GM12878 (cell line): ENCODE measurements around the gene CORO2B. TPM values are rescaled to one million over a fixed set of nuclear protein-coding genes. Genes with fewer than 3 reads are reported as not detected.

ENCODE experiments used
- ATAC-seq: fragments of 200-7000 bp; cut with Tn5 transposase; 3 replicates; pipeline ENCODE4 v1.9.1; 2020; ENCODE audit warnings: mild to moderate bottlenecking, moderate library complexity
- BruUV-seq: library from RNA; stranded (reverse); fragments of 400-500 nt; replicated peaks from 2 replicates; lab custom pipeline; 2021; lab: Mats Ljungman, UMichigan
- CTCF ChIA-PET: fragments of 300-600 bp; sonication (Branson Sonifier 250); formaldehyde crosslinking; extraction: SDS; loops from one replicate; lab custom pipeline; 2021; ENCODE audit warnings: inconsistent platforms; lab: Yijun Ruan, JAX
- POLR2A ChIA-PET: fragments of 350-600 bp; formaldehyde crosslinking; extraction: SDS; loops from one replicate; lab custom pipeline; 2021; ENCODE audit warnings: inconsistent platforms; lab: Charles Lee
- RAD21 ChIA-PET: fragments of 300-600 bp; sonication (Branson Sonifier 250); formaldehyde crosslinking; loops from one replicate; lab custom pipeline; 2023; ENCODE audit warnings: antibody characterized with exemption; ENCODE audit not compliant: unreplicated experiment; lab: Charles Lee
- SMC1A ChIA-PET: fragments of 300-600 bp; sonication (Branson Sonifier 250); formaldehyde crosslinking; loops from one replicate; lab custom pipeline; 2023; ENCODE audit not compliant: unreplicated experiment, uncharacterized antibody; lab: Charles Lee
- DNase-seq: peaks from one replicate; pipeline ENCODE4 v3.0.0-alpha.2; 2011; ENCODE audit warnings: low read depth, low spot score
- FAIRE-seq: peaks from 3 replicates; lab custom pipeline; 2011; peaks lifted over from hg19 to GRCh38; lab: Jason Lieb, UNC
- H2AFZ ChIP-seq: 2 replicates; pipeline ENCODE4 v1.6.0; 2011; ENCODE audit warnings: low read depth, low read length, control low read depth; ENCODE audit not compliant: control insufficient read depth
- H3K27ac ChIP-seq: 2 replicates; pipeline ENCODE4 v1.5.1; 2011; ENCODE audit warnings: control low read depth; ENCODE audit not compliant: control insufficient read depth, insufficient read depth
- H3K27me3 ChIP-seq, 2 experiments: replicated peaks in 1 of 2; 2 replicates each; pipeline versions ENCODE4 v1.6.0 to v1.6.1; 2011; ENCODE audit warnings: low read length in 1 of 2; ENCODE audit not compliant: control insufficient read depth in 2 of 2, insufficient read depth in 2 of 2
- H3K36me3 ChIP-seq, 2 experiments: 2 replicates each; pipeline ENCODE4 v1.5.1; 2011; ENCODE audit warnings: low read length in 1 of 2; ENCODE audit not compliant: control insufficient read depth in 2 of 2, insufficient read depth in 2 of 2
- H3K4me1 ChIP-seq: 2 replicates; pipeline ENCODE4 v1.6.1; 2011; ENCODE audit warnings: mild to moderate bottlenecking, low read length, moderate library complexity, mixed read lengths; ENCODE audit not compliant: control insufficient read depth, insufficient read depth
- H3K4me2 ChIP-seq: 2 replicates; pipeline ENCODE4 v1.6.0; 2011; ENCODE audit warnings: control low read depth; ENCODE audit not compliant: control insufficient read depth, insufficient read depth
- H3K4me3 ChIP-seq: fragments of 200-600 bp; sonication (generic); 2 replicates; pipeline ENCODE4 v1.5.1; 2016
- H3K79me2 ChIP-seq: 2 replicates; pipeline ENCODE4 v1.6.0; 2011; ENCODE audit warnings: low read length; ENCODE audit not compliant: control insufficient read depth, insufficient read depth
- H3K9ac ChIP-seq: 2 replicates; pipeline ENCODE4 v1.8.0; 2011; ENCODE audit warnings: low read length, control low read depth, mixed read lengths; ENCODE audit not compliant: control insufficient read depth, insufficient read depth
- H3K9me3 ChIP-seq: replicated peaks from 3 replicates; pipeline ENCODE4 v1.5.1; 2011; ENCODE audit warnings: mild to moderate bottlenecking, low read length; ENCODE audit not compliant: control insufficient read depth, insufficient read depth
- H4K20me1 ChIP-seq: 2 replicates; pipeline ENCODE4 v1.6.0; 2011; ENCODE audit not compliant: control insufficient read depth, insufficient read depth
- NKRF ChIP-seq: fragments of 450-650 bp; conservative IDR thresholded peaks from 2 replicates; pipeline ENCODE4 v1.6.1; 2017; ENCODE audit warnings: mild to moderate bottlenecking, moderate library complexity
- ZNF207 ChIP-seq: fragments of 450-650 bp; IDR thresholded peaks from 2 replicates; pipeline ENCODE4 v1.6.1; 2014; ENCODE audit warnings: antibody characterized with exemption, mild to moderate bottlenecking, borderline replicate concordance
- whole genome bisulfite sequencing: methylation state at CpG from one replicate; pipeline ENCODE4 v1.1.6; 2016; ENCODE audit warnings: low lambda C conversion rate; ENCODE audit not compliant: insufficient replicate concordance, insufficient coverage; ENCODE audit errors: missing lambda C conversion rate; 5-methylcytosine and 5-hydroxymethylcytosine counted together
- in situ Hi-C: fragments of 300-500 bp; cut with MboI; formaldehyde crosslinking; loops from 9 replicates; pipeline ENCODE4 v1.14.3; 2018; ENCODE audit warnings: mixed read lengths
- intact Hi-C: fragments of 100-400 bp; cut with micrococcal nuclease; formaldehyde crosslinking; loops from one replicate; pipeline ENCODE4 v1.14.2; 2022; ENCODE audit not compliant: unreplicated experiment
- polyA plus RNA-seq, 11 experiments: library from polyadenylated mRNA; depleted of rRNA in 4 of 11; unstranded in 6 of 11; stranded (reverse) in 5 of 11; fragments of >200 nt; fragmentation: Nextera tagmentation in 4 of 11; fragmentation: Illumina TruSeq in 1 of 11; extraction: Ambion mirVana in 4 of 11; extraction: Trizol in 1 of 11; gene quantifications; 1 replicate in 1 of 11; 2 replicates in 10 of 11; pipeline versions ENCODE4 v1.2.1 to v1.2.3, GENCODE V29; 2011 to 2016; ENCODE audit warnings: inconsistent platforms in 2 of 11, missing spikeins in 2 of 11, low read depth in 1 of 11
- total RNA-seq, 4 experiments: library from RNA; depleted of rRNA in 3 of 4; stranded (reverse); fragments of >200 nt in 3 of 4; fragmentation: Illumina TruSeq in 1 of 4; extraction: Trizol in 1 of 4; gene quantifications; 2 replicates each; pipeline versions ENCODE4 v1.2.1 to v1.2.3, GENCODE V29; 2013 to 2021
- TF ChIP-seq, protein P1 (sequence below): fragments of 450-650 bp; IDR thresholded peaks from 2 replicates; pipeline ENCODE4 v1.6.1; 2017; ENCODE audit warnings: mild to moderate bottlenecking, moderate library complexity
- TF ChIP-seq, protein P2 (sequence below): fragments of 450-650 bp; IDR thresholded peaks from 2 replicates; pipeline ENCODE4 v1.6.1; 2014; ENCODE audit warnings: mild to moderate bottlenecking

The CORO2B gene
- total and polyA plus RNA-seq, 10 of the 15 experiments (the other 5 are each of a cell fraction or from before 2014, with no cell fraction given) = 0.05 to 0.73 (median 0.13) TPM; not detected in 4

DNA sequence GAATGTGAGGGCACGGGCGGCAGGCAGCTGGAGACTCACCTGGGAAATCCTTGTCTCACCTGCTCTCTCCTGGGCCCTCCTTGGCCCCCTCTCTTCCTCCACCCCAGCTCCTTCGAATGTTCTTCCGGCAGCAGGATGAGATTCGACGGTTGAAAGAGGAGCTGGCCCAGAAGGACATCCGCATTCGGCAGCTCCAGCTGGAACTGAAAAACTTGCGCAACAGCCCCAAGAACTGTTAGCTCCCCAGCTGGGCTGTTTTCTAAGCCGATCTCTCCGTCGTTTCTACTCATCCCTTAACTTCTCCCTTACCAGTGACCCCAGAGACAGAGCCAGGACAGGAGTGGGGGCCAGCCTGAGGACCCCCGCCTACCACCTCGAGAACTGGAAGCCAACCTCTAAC is 146.9 kb downstream of the CORO2B start:
- ChIA-PET CTCF (no interaction called here), SMC1A (interaction anchor here (1.4 kb wide), 1 partner anchor 150 kb away, joined by 5 read pairs; no protein-coding TSS in a partner anchor), POLR2A (no interaction called here), RAD21 (interaction anchor here (1.4 kb wide), 1 partner anchor 150 kb away, joined by 4 read pairs; no protein-coding TSS in a partner anchor)
- no peak for FAIRE-seq
- intact Hi-C loops (no loop called here), in situ Hi-C loops (no loop called here)
- Histone ChIP-seq H3K79me2 (no peaks in the 10 kb centered on the region), H3K4me1 (no peaks in the 10 kb centered on the region), H3K27me3 (no peaks in the 10 kb centered on the region; a peak in 3 of 4 replicates), H4K20me1 (no peaks in the 10 kb centered on the region), H2AFZ (no peak overlapping the region), H3K36me3 (no peaks in the 10 kb centered on the region), H3K4me3 (no peak overlapping the region), H3K9me3 (no peaks in the 10 kb centered on the region), H3K4me2 (no peak overlapping the region), H3K9ac (no peak overlapping the region), H3K27ac (no peak overlapping the region)
- 30% methylated on average over 14 of the region's 14 CpGs for WGBS
- ATAC-seq = no peak
- no TSS peak for BruUV-seq
- DNase-seq = no peak
- TF ChIP-seq, protein P1, sequence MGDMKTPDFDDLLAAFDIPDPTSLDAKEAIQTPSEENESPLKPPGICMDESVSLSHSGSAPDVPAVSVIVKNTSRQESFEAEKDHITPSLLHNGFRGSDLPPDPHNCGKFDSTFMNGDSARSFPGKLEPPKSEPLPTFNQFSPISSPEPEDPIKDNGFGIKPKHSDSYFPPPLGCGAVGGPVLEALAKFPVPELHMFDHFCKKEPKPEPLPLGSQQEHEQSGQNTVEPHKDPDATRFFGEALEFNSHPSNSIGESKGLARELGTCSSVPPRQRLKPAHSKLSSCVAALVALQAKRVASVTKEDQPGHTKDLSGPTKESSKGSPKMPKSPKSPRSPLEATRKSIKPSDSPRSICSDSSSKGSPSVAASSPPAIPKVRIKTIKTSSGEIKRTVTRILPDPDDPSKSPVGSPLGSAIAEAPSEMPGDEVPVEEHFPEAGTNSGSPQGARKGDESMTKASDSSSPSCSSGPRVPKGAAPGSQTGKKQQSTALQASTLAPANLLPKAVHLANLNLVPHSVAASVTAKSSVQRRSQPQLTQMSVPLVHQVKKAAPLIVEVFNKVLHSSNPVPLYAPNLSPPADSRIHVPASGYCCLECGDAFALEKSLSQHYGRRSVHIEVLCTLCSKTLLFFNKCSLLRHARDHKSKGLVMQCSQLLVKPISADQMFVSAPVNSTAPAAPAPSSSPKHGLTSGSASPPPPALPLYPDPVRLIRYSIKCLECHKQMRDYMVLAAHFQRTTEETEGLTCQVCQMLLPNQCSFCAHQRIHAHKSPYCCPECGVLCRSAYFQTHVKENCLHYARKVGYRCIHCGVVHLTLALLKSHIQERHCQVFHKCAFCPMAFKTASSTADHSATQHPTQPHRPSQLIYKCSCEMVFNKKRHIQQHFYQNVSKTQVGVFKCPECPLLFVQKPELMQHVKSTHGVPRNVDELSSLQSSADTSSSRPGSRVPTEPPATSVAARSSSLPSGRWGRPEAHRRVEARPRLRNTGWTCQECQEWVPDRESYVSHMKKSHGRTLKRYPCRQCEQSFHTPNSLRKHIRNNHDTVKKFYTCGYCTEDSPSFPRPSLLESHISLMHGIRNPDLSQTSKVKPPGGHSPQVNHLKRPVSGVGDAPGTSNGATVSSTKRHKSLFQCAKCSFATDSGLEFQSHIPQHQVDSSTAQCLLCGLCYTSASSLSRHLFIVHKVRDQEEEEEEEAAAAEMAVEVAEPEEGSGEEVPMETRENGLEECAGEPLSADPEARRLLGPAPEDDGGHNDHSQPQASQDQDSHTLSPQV = no peak
- no peak for TF ChIP-seq NKRF
- TF ChIP-seq, protein P2, sequence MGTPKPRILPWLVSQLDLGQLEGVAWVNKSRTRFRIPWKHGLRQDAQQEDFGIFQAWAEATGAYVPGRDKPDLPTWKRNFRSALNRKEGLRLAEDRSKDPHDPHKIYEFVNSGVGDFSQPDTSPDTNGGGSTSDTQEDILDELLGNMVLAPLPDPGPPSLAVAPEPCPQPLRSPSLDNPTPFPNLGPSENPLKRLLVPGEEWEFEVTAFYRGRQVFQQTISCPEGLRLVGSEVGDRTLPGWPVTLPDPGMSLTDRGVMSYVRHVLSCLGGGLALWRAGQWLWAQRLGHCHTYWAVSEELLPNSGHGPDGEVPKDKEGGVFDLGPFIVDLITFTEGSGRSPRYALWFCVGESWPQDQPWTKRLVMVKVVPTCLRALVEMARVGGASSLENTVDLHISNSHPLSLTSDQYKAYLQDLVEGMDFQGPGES = no peak
- no peak for TF ChIP-seq ZNF207
